Measurements from ENCODE around the gene CHST12. TPM values are rescaled to one million over a fixed set of nuclear protein-coding genes. Genes with fewer than 3 reads are reported as not detected.

The CHST12 gene
- total and polyA plus RNA-seq, 4 experiments from 2014 or later: 11.6 to 30.7 (median 26.0) TPM

DNA sequence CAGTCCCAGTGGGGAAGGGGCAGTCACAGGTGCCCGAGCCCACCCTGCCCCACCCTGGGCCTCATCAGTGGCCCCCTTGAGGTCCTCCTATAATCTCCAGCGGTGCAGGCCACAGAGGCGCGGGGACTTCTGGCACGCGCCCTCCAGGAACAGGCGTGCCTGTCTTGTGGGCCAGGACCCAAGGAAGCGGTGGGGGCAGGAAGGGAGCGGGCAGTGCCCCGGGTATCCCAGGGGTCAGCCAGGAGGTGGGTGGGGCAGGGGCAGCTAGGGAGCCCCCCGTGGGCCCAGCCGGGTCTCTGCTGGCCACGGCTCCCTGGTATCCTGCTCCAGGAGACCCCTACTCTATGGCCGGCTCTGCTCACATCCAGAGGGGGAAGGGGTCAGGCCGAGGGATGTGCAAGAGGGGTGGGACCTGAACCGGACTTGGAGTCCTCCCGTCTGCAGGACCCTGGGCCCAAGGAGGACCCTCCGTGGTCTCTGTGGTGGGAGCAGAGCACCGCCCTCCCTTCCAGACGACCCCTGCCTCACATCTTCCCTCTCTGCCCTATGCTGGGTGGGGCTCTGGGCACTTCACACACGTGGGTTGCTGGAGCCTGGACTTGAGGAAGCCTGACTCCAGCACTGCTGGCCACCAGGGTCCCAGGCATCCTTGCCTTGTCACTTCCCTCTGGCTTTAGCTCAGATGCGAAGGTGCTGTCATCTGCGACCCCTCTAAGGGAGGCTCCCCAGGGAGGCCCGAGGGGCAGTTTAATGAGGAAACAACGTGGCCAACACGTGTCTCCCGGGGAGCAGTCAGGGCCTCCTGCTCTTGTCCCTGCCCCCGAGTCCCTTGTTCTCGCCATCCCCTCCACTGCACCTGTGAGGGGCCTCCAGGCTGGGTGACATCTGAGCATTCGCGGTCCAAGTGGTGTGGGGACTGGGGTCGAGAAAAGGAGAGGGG is 91.0 kb downstream of the CHST12 start:
- peaks cover 0 to 2% (median 0%) of the 10 kb centered on the region in 8 donors for H3K9me3 Mint-ChIP-seq
- peaks cover 0 to 3% of the 10 kb centered on the region in 2 donors for H3K27me3 Mint-ChIP-seq
- no peaks in the 10 kb centered on the region for H3K36me3 Mint-ChIP-seq
- no peaks in the 10 kb centered on the region for H3K4me1 ChIP-seq (ENCODE audit: insufficient read depth, low read length)
- no peaks in the 10 kb centered on the region for H3K27me3 ChIP-seq (ENCODE audit: insufficient read depth, low read length)
- H3K4me3 ChIP-seq (ENCODE audit: low read length in 2 of 2): no peak overlapping the region
- H3K4me3 Mint-ChIP-seq: no peak overlapping the region
- CTCF ChIA-PET (ENCODE audit: partially characterized antibody): no interaction called here
- H3K27ac ChIP-seq (ENCODE audit: low read depth, low read length): no peak overlapping the region
- H3K9me3 ChIP-seq (ENCODE audit: control insufficient read depth in 1 of 2, low read length in 2 of 2): no peaks in the 10 kb centered on the region
- intact Hi-C loops (cut with micrococcal nuclease): no loop called here
- no peaks in the 10 kb centered on the region for H3K36me3 ChIP-seq (ENCODE audit: insufficient read depth, low read length)
- H3K27ac Mint-ChIP-seq: no peak overlapping the region
- POLR2A ChIA-PET (ENCODE audit: partially characterized antibody): no interaction called here
- DNase-seq: no peak
- peaks cover 0 to 5% (median under 1%) of the 10 kb centered on the region in 4 donors for H3K4me1 Mint-ChIP-seq

DNA sequence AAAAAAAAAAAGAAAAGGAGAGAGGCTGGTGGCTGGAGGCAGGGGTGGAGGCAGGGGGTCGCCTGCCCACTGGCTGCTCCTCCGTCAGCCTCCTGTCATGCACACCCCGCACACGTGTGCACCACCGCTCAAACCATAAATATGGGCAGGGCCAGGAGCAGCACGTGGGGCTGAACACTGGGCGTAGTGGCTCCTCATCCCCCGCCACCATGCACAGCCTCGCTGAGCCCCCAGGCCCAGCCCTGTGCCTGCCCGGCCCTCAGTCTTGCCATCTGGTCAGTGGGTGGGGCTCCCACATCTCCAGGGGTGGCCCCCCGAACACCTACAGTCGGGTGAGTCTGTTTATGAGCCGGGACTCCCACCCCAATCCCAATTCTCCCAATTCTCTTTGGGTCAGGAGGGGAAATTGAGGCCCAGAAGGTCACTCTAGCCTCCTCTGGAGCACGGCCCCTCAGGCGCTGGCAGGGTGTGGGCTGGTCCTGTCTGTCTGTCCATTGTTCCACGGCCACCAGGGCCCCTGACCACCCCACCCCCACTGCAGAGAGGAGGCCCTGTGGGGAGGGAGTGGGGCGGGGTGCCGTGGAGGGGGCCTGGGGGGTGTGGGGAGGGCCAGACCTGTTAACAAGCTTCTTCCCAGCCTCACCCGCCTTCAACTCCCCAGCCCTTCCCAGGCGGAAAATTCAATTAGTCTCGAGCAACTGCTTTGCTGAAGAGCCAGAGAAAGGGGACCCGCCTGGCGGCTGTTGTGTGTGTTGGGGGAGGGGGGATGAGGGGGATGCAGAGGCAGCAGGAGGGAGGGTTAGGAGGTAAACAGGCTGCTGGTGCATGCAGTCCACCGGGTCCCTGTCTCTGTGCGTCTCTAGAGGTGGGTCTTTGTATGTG is 92.2 kb downstream of the CHST12 start:
- Histone ChIP-seq H3K27me3 (ENCODE audit: insufficient read depth, low read length) (no peaks in the 10 kb centered on the region), H3K36me3 (ENCODE audit: insufficient read depth, low read length) (no peaks in the 10 kb centered on the region), H3K27ac (ENCODE audit: low read depth, low read length) (no peak overlapping the region), H3K4me1 (ENCODE audit: insufficient read depth, low read length) (no peaks in the 10 kb centered on the region), H3K9me3 (ENCODE audit: control insufficient read depth in 1 of 2, low read length in 2 of 2) (no peaks in the 10 kb centered on the region), H3K4me3 (ENCODE audit: low read length in 2 of 2) (no peak overlapping the region)
- intact Hi-C loops (cut with micrococcal nuclease): no loop called here
- H3K27me3 Mint-ChIP-seq: peaks cover 0 to 3% of the 10 kb centered on the region in 2 donors
- ChIA-PET CTCF (ENCODE audit: partially characterized antibody) (no interaction called here), POLR2A (ENCODE audit: partially characterized antibody) (no interaction called here)
- H3K4me1 Mint-ChIP-seq: peaks cover 0 to 5% (median under 1%) of the 10 kb centered on the region in 4 donors
- H3K36me3 Mint-ChIP-seq: no peaks in the 10 kb centered on the region
- no peak overlapping the region for H3K27ac Mint-ChIP-seq
- DNase-seq: peak in 1 of 5 donors; percentile 13
- peaks cover 0 to 2% (median 0%) of the 10 kb centered on the region in 8 donors for H3K9me3 Mint-ChIP-seq
- H3K4me3 Mint-ChIP-seq: no peak overlapping the region

DNA sequence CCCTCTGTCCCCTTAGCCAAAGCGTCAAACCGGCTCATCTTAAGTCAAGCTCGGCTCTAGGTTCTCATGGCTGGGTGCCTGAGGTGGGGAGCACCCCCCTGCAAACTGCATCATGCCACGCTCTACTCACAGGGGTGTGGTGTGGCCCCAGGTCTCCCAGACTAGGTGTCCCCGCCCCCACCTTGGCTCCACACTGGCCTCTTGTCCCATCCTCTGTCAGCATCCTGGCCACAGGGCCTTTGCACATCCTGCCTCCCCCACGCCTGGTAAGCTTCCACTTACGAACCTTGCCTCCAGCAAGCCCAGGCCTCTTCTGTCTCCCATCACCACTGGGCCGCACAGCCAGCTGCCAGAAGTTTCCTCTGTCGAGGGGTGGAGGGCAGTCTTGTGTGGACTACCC is 93.0 kb downstream of the CHST12 start:
- no peak overlapping the region for H3K4me3 ChIP-seq (ENCODE audit: low read length in 2 of 2)
- Mint-ChIP-seq H3K9me3 (peaks cover 0 to 1% (median 0%) of the 10 kb centered on the region in 8 donors), H3K27ac (no peak overlapping the region), H3K36me3 (no peaks in the 10 kb centered on the region), H3K4me1 (peaks cover 0 to 4% (median under 1%) of the 10 kb centered on the region in 4 donors), H3K4me3 (no peak overlapping the region), H3K27me3 (peaks cover 0 to 3% of the 10 kb centered on the region in 2 donors)
- H3K27me3 ChIP-seq (ENCODE audit: insufficient read depth, low read length): no peaks in the 10 kb centered on the region
- intact Hi-C loops (cut with micrococcal nuclease): no loop called here
- no peaks in the 10 kb centered on the region for H3K36me3 ChIP-seq (ENCODE audit: insufficient read depth, low read length)
- POLR2A ChIA-PET (ENCODE audit: partially characterized antibody): no interaction called here
- no peaks in the 10 kb centered on the region for H3K4me1 ChIP-seq (ENCODE audit: insufficient read depth, low read length)
- no peaks in the 10 kb centered on the region for H3K9me3 ChIP-seq (ENCODE audit: control insufficient read depth in 1 of 2, low read length in 2 of 2)
- CTCF ChIA-PET (ENCODE audit: partially characterized antibody): interaction anchor here (0.6 kb wide), 1 partner anchor 9 kb away, joined by 4 read pairs; no protein-coding TSS in a partner anchor
- H3K27ac ChIP-seq (ENCODE audit: low read depth, low read length): no peak overlapping the region
- DNase-seq: peak in 1 of 5 donors; percentile 24

DNA sequence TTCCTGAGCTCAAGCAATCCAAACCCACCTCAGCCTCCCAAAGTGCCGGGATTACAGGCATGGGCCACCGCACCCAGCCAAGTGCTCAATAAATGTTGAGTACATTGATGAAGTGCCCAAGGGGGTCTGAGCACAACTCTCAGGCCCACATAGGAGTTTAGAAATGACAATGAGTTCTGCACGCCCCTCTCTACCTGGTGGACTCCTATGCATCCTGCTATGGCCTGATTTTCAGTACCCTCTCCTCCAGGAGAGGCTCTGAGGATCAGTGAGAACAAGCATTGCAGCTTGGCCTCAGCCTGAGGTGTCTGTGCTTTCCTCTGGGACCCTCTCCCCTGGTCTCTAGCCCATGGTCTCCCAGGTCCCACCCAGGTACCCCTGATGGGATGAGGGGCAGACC is 93.7 kb downstream of the CHST12 start:
- Histone ChIP-seq H3K4me1 (ENCODE audit: insufficient read depth, low read length) (no peaks in the 10 kb centered on the region), H3K36me3 (ENCODE audit: insufficient read depth, low read length) (no peaks in the 10 kb centered on the region), H3K9me3 (ENCODE audit: control insufficient read depth in 1 of 2, low read length in 2 of 2) (no peaks in the 10 kb centered on the region), H3K4me3 (ENCODE audit: low read length in 2 of 2) (no peak overlapping the region), H3K27ac (ENCODE audit: low read depth, low read length) (no peak overlapping the region), H3K27me3 (ENCODE audit: insufficient read depth, low read length) (no peaks in the 10 kb centered on the region)
- ChIA-PET CTCF (ENCODE audit: partially characterized antibody) (interaction anchor here (0.6 kb wide), 1 partner anchor 10 kb away, joined by 4 read pairs; no protein-coding TSS in a partner anchor), POLR2A (ENCODE audit: partially characterized antibody) (no interaction called here)
- Mint-ChIP-seq H3K9me3 (no peaks in the 10 kb centered on the region), H3K36me3 (no peaks in the 10 kb centered on the region), H3K4me1 (peaks cover 0 to 1% (median under 1%) of the 10 kb centered on the region in 4 donors), H3K4me3 (no peak overlapping the region), H3K27ac (no peak overlapping the region), H3K27me3 (peaks cover 0 to 3% of the 10 kb centered on the region in 2 donors)
- intact Hi-C loops (cut with micrococcal nuclease): no loop called here
- peak in 1 of 5 donors; percentile 18 for DNase-seq

DNA sequence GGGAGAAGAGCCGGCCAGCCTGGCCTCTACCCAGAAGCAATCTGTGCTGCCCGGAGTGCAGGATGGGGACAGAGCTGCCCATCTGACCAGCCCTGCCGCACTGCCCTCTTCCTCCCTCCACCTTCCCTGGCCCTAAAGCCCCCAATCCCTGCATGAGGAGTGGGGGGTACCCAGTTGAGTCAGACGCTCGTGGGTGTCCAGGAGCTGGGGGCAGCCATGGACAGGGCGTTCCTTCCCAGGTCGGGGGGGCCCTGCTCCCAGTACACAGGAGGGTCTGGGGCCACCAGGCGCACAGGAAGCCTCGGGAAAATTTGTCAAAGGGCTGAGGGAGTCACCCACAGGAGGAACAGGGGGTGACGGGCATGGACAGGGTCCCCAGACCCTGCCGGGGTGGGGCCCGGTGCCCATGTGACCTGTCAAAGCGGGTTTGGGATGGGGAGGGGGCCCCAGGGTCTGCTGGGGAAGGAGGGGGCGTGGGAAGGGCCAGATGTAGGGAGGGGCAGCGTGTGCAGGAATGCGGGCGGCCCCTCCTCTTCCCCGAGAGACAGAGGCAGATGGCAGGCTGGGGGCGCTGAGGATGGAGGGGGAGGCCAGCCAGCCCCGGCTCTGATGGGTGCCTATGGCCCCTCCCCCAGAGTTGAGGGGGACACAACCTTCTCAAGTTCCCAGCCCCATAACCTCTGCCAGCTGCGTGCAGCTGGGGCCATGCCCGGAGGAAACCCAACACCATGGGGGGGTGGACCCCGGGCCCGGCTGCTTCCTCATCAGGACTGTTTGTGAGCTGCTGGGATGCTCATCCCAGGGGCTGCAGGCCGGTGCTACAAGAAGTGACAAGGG is 94.3 kb downstream of the CHST12 start:
- DNase-seq: peak in 1 of 5 donors; percentile 16
- no peaks in the 10 kb centered on the region for H3K9me3 Mint-ChIP-seq
- H3K4me3 Mint-ChIP-seq: no peak overlapping the region
- CTCF ChIA-PET (ENCODE audit: partially characterized antibody): no interaction called here
- no peak overlapping the region for H3K27ac ChIP-seq (ENCODE audit: low read depth, low read length)
- H3K4me1 ChIP-seq (ENCODE audit: insufficient read depth, low read length): no peaks in the 10 kb centered on the region
- no peak overlapping the region for H3K27ac Mint-ChIP-seq
- H3K36me3 Mint-ChIP-seq: no peaks in the 10 kb centered on the region
- H3K4me1 Mint-ChIP-seq: peaks cover 0 to 1% (median 0%) of the 10 kb centered on the region in 4 donors
- intact Hi-C loops (cut with micrococcal nuclease): no loop called here
- H3K27me3 ChIP-seq (ENCODE audit: insufficient read depth, low read length): no peaks in the 10 kb centered on the region
- H3K27me3 Mint-ChIP-seq: peaks cover 0 to 3% of the 10 kb centered on the region in 2 donors
- no peaks in the 10 kb centered on the region for H3K36me3 ChIP-seq (ENCODE audit: insufficient read depth, low read length)
- POLR2A ChIA-PET (ENCODE audit: partially characterized antibody): interaction anchor here (1.3 to 5.2 kb wide), 2 partner anchors 11 to 13 kb away, joined by 7 to 27 read pairs; no protein-coding TSS in a partner anchor
- no peaks in the 10 kb centered on the region for H3K9me3 ChIP-seq (ENCODE audit: control insufficient read depth in 1 of 2, low read length in 2 of 2)
- no peak overlapping the region for H3K4me3 ChIP-seq (ENCODE audit: low read length in 2 of 2)
